Activated CD8-positive, alpha-beta memory T cell treated with anti-CD3 and anti-CD28 coated beads, Interleukin-2, amount 50 U/mL, for 48 hours (primary cell): ENCODE data around the gene IDI2.
"Not testable (repeated sequence)": the region's sequence is repeated elsewhere in the genome, so short reads cannot be mapped to it uniquely, and the experiment has no call there.

Source experiments
- DNase-seq: peaks from one replicate; pipeline ENCODE4 v3.0.0-alpha.2; 2020

Gene IDI2

GRCh38 chr10:1025683-1026082 lies at the start of gene IDI2:
Gene IDI2 (minus strand): TSS chr10:1025859. CDS start chr10:1024723, 1,136 bp downstream.
- DNase-seq: no peak

DNA sequence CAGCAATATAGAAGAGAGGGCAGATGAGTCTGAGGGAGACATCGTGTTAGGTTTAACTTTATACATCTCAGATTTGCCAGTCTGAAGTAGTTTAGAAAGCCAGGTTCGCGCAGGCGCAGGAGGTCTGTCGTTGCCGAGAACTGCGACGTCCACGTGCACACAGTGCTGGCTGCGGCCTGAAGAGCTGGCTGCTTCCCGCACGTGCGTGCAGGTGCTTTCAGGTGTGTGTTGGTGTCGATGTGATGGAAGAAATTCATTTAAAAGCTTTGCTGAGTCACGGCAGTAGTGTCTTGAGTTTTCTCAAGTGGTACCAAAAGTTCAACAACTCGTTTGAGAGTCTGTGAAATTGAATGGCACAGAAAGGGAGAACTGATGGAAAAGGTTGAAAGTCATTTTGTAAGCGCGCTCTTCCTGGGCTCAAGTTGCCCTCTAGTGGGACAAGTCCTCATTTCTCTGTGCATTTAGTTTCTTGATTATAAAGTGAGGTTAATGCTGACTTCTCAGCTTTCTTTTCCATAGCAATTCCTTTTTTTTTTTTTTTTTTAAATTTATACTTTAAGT lies 49.2 kb upstream of the IDI2 start:
- no peak for DNase-seq

GRCh38 chr10:1074052-1074747 lies 48.5 kb upstream of the IDI2 start:
- DNase-seq: no peak

GRCh38 chr10:1070919-1071318 lies 45.3 kb upstream of the IDI2 start:
- no peak for DNase-seq

GRCh38 chr10:1068380-1069361 lies 43.0 kb upstream of the IDI2 start:
- DNase-seq: no peak

GRCh38 chr10:1066734-1067133 lies 41.1 kb upstream of the IDI2 start:
- not testable (repeated sequence) for DNase-seq

GRCh38 chr10:1064964-1065247 lies 39.2 kb upstream of the IDI2 start:
- no peak for DNase-seq

- no peak for DNase-seq
These were observed 37.7 kb upstream of the IDI2 start for GRCh38 chr10:1063232-1063865.

GRCh38 chr10:1061930-1062774 lies 36.5 kb upstream of the IDI2 start:
- no peak for DNase-seq

GRCh38 chr10:1059902-1060301 lies 34.2 kb upstream of the IDI2 start:
- DNase-seq: no peak

DNA sequence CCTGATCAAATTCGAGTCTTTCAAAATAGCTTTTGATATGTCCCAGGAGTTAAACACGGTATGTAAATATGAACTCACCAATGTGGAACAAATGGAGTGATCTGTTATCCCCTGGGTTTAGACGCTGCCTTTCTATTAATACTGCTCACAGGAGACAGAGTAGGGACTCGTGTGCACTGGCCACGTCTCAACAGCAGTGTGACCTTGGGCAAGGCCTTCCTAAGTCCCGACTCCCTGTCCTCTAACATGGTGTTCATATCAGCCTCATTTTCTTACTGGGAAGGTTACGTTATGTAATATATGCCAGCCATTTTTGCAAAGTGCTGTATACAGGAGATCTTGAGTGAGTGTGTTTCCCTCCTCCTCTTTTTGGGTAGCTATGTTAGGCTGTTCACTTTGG lies 32.4 kb upstream of the IDI2 start:
- no peak for DNase-seq

DNA sequence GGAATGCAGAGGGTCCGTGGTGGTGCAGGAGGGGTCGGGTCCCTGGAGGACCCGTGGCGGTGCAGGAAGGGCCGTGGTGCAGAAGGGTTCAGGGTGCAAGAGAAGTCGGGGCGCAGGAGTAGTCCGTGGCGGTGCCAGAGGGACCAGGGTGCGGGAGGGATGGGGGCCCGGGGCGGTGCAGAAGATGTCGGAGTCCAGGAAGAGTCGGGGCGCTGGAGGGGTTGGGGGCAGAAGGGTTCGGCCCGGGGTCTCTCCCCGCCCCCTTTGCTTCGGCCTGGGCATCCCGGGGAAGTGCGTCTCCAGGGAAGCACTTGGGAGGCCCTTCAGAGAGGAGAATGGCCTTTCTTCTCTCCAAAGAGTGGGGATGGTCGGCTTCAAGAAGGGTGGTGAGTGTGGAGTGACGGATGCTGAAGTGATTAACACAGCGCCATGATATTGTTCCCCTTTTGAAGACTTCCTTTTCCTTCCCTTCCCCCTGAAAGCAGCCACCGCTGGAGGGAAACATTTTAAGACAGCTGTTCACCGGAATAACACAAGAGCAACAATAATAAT lies 31.5 kb upstream of the IDI2 start:
- no peak for DNase-seq

DNA sequence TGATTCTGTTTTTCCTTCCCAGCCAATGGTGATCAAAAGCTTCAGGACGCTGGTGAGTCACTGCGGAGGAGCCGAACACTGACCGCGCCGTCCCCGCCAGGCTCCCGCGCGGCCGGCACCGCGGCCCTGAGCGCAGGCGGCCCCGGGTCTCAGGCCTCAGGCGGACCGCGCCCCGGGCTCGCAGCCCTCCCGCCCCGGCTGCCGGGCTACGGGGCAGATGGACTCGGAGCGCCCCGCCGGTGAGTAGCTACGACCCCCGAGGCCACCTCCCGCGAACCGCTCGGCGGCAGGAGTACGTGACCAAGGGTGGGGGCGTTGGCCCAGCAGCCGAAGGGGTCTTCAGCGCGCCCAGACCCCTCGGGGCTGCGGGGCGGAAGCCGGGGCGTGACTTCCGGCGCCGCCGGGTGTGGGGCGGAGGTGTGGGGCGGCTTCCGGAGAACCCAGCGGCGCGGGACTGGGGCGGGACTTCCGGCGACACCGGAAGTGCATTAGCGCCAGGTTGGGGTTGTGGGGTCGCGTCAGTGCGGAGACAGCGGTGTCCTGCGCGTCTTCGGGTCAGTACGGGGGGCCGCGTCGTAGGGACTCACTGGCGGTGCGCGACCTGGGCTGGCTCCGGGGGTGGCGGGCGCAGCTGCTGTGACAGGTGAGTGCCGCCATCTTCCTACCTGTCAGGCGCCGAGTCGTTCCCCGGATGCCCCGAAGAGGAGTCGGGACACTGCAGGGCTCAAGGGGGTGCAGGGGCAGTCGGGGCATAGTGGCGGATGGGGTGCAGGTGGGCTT lies 30.9 kb upstream of the IDI2 start, which contains the start of gene WDR37:
Gene WDR37 (plus strand): TSS at position 60 of the 780 bp plus-strand sequence. CDS start 15,771 bp downstream, outside the sequence.
- DNase-seq: peak; percentile 95

GRCh38 chr10:1054684-1055083 lies 29.0 kb upstream of the IDI2 start:
- no peak for DNase-seq

- DNase-seq: no peak
These were observed 24.9 kb upstream of the IDI2 start for GRCh38 chr10:1050554-1050953.

GRCh38 chr10:1050145-1050544 lies 24.5 kb upstream of the IDI2 start:
- no peak for DNase-seq

DNA sequence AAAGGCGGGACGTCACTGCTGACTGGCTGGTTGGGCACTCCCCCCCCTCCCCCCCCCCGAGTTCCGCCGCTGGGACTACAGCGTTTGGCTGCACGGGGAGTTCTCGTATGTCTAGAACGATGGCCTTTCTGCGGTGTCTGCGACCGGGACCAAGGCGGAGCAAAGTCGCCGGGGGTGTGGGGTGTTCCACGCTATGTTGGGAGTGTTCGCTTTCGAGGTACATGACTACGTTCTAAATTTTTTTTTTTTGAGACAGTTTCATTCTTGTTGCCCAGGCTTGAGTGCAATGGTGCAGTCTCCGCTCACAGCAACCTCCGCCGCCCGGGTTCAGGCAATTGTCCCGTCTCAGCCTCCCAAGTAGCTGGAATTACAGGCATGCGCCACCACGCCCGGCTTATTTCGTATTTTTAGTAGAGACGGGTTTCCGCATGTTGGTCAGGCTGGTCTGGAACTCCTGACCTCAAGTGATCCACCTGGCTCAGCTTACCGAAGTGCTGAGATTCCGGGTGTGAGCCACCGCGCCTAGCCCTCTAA lies 23.8 kb upstream of the IDI2 start:
- DNase-seq: no peak

DNA sequence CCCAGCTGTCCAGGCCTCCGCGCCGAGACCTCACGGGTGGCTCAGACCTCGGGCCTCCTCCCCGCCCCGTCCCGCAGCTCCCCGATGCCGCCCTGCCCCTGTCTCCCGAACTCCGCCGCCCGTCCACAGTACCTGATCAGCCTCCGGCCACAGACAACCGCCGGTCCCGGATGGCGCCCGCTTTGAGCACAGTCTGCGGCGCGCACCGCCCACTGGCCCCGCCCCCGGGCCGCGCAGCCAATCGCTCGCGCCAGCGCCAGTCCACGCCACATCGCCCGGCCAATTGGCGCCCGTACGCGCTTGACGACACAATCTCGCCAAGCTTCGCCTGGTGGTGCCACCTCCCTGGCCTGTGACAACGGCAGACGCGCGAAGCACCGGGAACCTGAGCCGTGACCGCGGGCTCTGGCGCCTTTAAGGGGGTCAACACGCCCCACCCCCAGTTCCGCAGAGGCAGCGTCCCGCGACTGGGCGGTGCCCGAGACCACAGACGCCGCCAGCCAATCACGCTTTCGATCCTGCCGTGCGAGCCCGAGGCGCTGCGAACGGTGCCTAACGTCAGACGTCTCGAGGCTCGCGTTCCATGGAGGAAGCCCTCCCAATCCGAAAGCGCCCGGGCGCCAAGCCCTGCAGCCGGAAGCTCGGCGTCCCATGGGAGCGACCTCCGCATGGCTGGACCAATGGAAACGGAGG lies 23.2 kb upstream of the IDI2 start, which contains the start of gene IDI1:
Gene IDI1 (minus strand): TSS at position 388 of the 693 bp plus-strand sequence. CDS start 116 bp downstream, at position 272.
- DNase-seq: peak; percentile 98

GRCh38 chr10:1048349-1048731 lies 22.7 kb upstream of the IDI2 start:
- no peak for DNase-seq

- DNase-seq: no peak
These were observed 22.3 kb upstream of the IDI2 start for GRCh38 chr10:1047937-1048336.
